Right lobe of liver (tissue), 4 donors: ENCODE results near the gene KHDC4.

ENCODE experiments used
- CTCF ChIP-seq, 4 donors: fragments of 200-600 bp in 3 of 4; fragments of 450-650 bp in 1 of 4; IDR thresholded peaks; one replicate each; pipeline versions ENCODE4 v1.5.1 to v1.8.0; 2016 to 2022; ENCODE audit warnings: antibody characterized with exemption in 4 of 4, mild to moderate bottlenecking in 2 of 4
- POLR2A ChIP-seq: fragments of 450-650 bp; IDR thresholded peaks from one replicate; pipeline ENCODE4 v1.6.1; 2017; ENCODE audit warnings: antibody characterized with exemption, mild to moderate bottlenecking
- donor health status: DM: no; HTN: no; CAD: no.
- donor health status: DM: no; HTN: no; CAD: no.
- donor health status: DM: no; HTN: yes; CAD: no.

- no peak for TF ChIP-seq CTCF (IDR thresholded peaks at IDR 0.05)
- no peak for TF ChIP-seq POLR2A
These were observed 2.7 kb downstream of the KHDC4 start for GRCh38 chr1:155931332-155932038.
